Panc1 (cell line): ENCODE measurements around the gene TFDP1. TPM values are rescaled to one million over a fixed set of nuclear protein-coding genes. Genes with fewer than 3 reads are reported as not detected.

ENCODE experiments used
- ATAC-seq: fragments of 200-7000 bp; cut with Tn5 transposase; 2 replicates; pipeline ENCODE4 v1.9.1; 2020; ENCODE audit warnings: mild to moderate bottlenecking, moderate library complexity
- BruUV-seq: library from RNA; stranded (reverse); fragments of 400-500 nt; replicated peaks from 2 replicates; lab custom pipeline; 2021; lab: Mats Ljungman, UMichigan
- CTCF ChIA-PET: fragments of 300-600 bp; sonication (Branson Sonifier 250); formaldehyde crosslinking; loops from one replicate; lab custom pipeline; 2022; ENCODE audit warnings: antibody characterized with exemption; lab: Charles Lee
- POLR2A ChIA-PET: fragments of 300-600 bp; sonication (Branson Sonifier 250); formaldehyde crosslinking; loops from one replicate; lab custom pipeline; 2022; ENCODE audit warnings: antibody characterized with exemption; lab: Charles Lee
- DNase-seq: peaks from one replicate; pipeline ENCODE4 v3.0.0-alpha.2; 2010; ENCODE audit warnings: low read depth, low spot score
- H3K27ac ChIP-seq: 2 replicates; pipeline ENCODE4 v1.5.1; 2011; ENCODE audit warnings: mild to moderate bottlenecking, low read length, inconsistent platforms
- H3K27me3 ChIP-seq: fragments of 200-500 bp; sonication (Bioruptor generic); 2 replicates; pipeline ENCODE4 v1.6.0; 2014; ENCODE audit warnings: low read length, inconsistent platforms; ENCODE audit not compliant: control insufficient read depth, insufficient read depth
- H3K36me3 ChIP-seq: fragments of 200-500 bp; sonication (Bioruptor generic); 2 replicates; pipeline ENCODE4 v1.5.1; 2014; ENCODE audit warnings: inconsistent platforms, mild to moderate bottlenecking, low read length, moderate library complexity; ENCODE audit not compliant: control insufficient read depth, insufficient read depth
- H3K4me1 ChIP-seq: 2 replicates; pipeline ENCODE4 v1.5.1; 2011; ENCODE audit warnings: inconsistent platforms, mild to moderate bottlenecking, low read length, moderate library complexity; ENCODE audit not compliant: control insufficient read depth, insufficient read depth
- H3K4me3 ChIP-seq, 2 experiments: 2 replicates each; pipeline ENCODE4 v1.5.1; 2011 to 2012; ENCODE audit warnings: low read depth in 2 of 2, low read length in 2 of 2, mild to moderate bottlenecking in 2 of 2, inconsistent platforms in 1 of 2, moderate library complexity in 1 of 2
- H3K9me3 ChIP-seq: fragments of 200-500 bp; sonication (Bioruptor generic); 2 replicates; pipeline ENCODE4 v1.5.1; 2014; ENCODE audit warnings: low read depth, mild to moderate bottlenecking, inconsistent platforms, low read length, moderate library complexity; ENCODE audit not compliant: control insufficient read depth, insufficient read depth
- CTCF ChIP-seq: fragments of 450-650 bp; IDR thresholded peaks from 2 replicates; pipeline ENCODE4 v1.5.1; 2017; ENCODE audit warnings: mild to moderate bottlenecking
- POLR2AphosphoS5 ChIP-seq: IDR thresholded peaks from 2 replicates; pipeline ENCODE4 v1.6.1; 2012; ENCODE audit warnings: mild to moderate bottlenecking, low read depth, low read length, moderate library complexity
- REST ChIP-seq, 2 experiments: IDR thresholded peaks; 2 replicates each; pipeline ENCODE4 v1.6.1; 2011 to 2012; ENCODE audit warnings: low read depth in 2 of 2, control low read depth in 1 of 2, low read length in 1 of 2, mild to moderate bottlenecking in 1 of 2, moderate library complexity in 1 of 2; ENCODE audit not compliant: insufficient read depth in 1 of 2
- SIN3A ChIP-seq: IDR thresholded peaks from 2 replicates; pipeline ENCODE4 v1.6.1; 2012; ENCODE audit warnings: low read depth, mild to moderate bottlenecking, low read length, moderate library complexity, borderline replicate concordance; ENCODE audit not compliant: insufficient read depth
- TCF7L2 ChIP-seq: IDR thresholded peaks from 2 replicates; pipeline ENCODE4 v1.6.1; 2011; ENCODE audit warnings: mild to moderate bottlenecking, low read depth, low read length, inconsistent platforms
- in situ Hi-C: cut with HindIII; loops from 2 replicates; pipeline ENCODE4 v1.10.0; 2016; ENCODE audit warnings: low sequenced_read_pairs, low pct_unique_long_range_greater_than_20kb
- intact Hi-C: fragments of 100-400 bp; cut with micrococcal nuclease; formaldehyde crosslinking; loops from one replicate; pipeline ENCODE4 v1.10.0; 2022; ENCODE audit not compliant: unreplicated experiment
- total RNA-seq: library from RNA; stranded (reverse); gene quantifications from one replicate; pipeline ENCODE4 v1.2.1, GENCODE V29; 2021; ENCODE audit not compliant: unreplicated experiment

TFDP1 gene
- total RNA-seq, 1 experiment from 2014 or later: 91.6 TPM

DNA sequence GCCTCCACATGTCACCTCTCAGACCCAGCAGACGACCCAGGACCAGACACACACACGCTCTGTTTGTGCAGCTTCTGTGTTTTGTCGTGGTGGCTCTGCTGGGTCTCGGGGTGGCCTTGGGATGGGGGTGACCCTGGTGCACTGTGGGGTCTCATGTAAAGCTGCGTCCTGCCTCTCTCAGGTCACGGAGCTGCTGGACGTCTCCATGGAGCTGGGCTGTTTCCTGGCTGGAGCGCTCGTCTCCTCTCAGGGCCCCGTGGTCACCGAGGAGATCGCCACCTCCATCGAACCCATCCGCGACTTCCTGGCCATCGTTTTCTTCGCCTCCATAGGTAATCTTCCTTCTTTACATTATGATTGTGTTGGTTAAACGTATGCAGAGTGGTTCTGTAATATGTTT, 45.4 kb upstream of the TFDP1 start:
- BruUV-seq: no TSS peak
- Histone ChIP-seq H3K4me3 (no peak overlapping the region), H3K4me1 (no peaks in the 10 kb centered on the region)

DNA sequence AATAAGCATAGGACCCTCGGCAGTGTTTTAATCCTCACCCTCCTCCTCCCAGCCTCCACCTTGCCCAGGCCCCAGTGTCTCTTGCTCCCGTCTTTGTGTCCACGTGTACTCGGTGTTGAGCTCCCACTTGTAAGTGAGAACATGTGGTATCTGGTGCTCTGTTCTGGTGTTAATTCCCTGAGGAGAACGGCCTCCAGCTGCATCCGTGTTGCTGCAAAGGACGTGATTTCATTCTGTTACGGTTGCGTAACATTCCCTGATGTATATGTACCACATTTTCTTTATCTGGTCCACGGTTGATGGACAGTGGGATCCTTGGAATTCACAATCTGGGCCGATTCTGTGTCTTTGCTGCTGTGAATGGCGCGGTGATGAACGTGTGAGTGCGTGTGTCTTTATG, 44.7 kb upstream of the TFDP1 start:
- no peak overlapping the region for H3K4me3 ChIP-seq
- no peaks in the 10 kb centered on the region for H3K4me1 ChIP-seq
- no peak for TF ChIP-seq POLR2AphosphoS5
- TF ChIP-seq CTCF: no peak
- no peak for TF ChIP-seq TCF7L2
- TF ChIP-seq SIN3A: no peak
- no peak for TF ChIP-seq REST (IDR thresholded peaks at IDR 0.05; ENCODE audit: insufficient read depth in 1 of 2, low read depth in 2 of 2, low read length in 1 of 2)
- ChIA-PET POLR2A (no interaction called here), CTCF (no interaction called here)
- intact Hi-C loops: no loop called here
- H3K27ac ChIP-seq: no peak overlapping the region
- no peaks in the 10 kb centered on the region for H3K36me3 ChIP-seq
- ATAC-seq (no peak), DNase-seq (no peak)
- BruUV-seq: no TSS peak
- no peaks in the 10 kb centered on the region for H3K9me3 ChIP-seq
- in situ Hi-C loops: no loop called here
- H3K27me3 ChIP-seq: no peaks in the 10 kb centered on the region

More for the DNA sequence above, 45.4 kb upstream of the TFDP1 start:
- intact Hi-C loops (no loop called here), in situ Hi-C loops (no loop called here)
- POLR2A ChIA-PET: no interaction called here
- Histone ChIP-seq H3K27ac (no peak overlapping the region), H3K36me3 (no peaks in the 10 kb centered on the region), H3K9me3 (no peaks in the 10 kb centered on the region), H3K27me3 (no peaks in the 10 kb centered on the region)
- no peak for ATAC-seq
- CTCF ChIA-PET: no interaction called here
- no peak for DNase-seq
- TF ChIP-seq POLR2AphosphoS5 (no peak), SIN3A (no peak), TCF7L2 (no peak), REST (IDR thresholded peaks at IDR 0.05; ENCODE audit: insufficient read depth in 1 of 2, low read depth in 2 of 2, low read length in 1 of 2) (no peak), CTCF (no peak)
